ENCODE data around the gene C1orf53.

GRCh38 chr1:197948926-197949899, 46.8 kb downstream of the C1orf53 start:
- TF ChIP-seq CTCF (IDR thresholded peaks at IDR 0.05; ENCODE audit: insufficient read depth, low read length, poor library complexity, severe bottlenecking) (no peak), EZH2phosphoT487 (conservative IDR thresholded peaks at IDR 0.05; ENCODE audit: low read length) (no peak)

Data from SU-DHL-6 (cell line).